HAP-1 (cell line): ENCODE measurements around the gene DDR1.

Source experiments
- DNase-seq, 2 experiments: peaks; one replicate each; pipeline ENCODE4 v3.0.0-alpha.2; 2016 to 2020; ENCODE audit warnings: low spot score in 2 of 2
- H3K27me3 ChIP-seq: fragments of 250-450 bp; sonication (Bioruptor Pico); 2 replicates; pipeline ENCODE4 v1.5.1; 2020; ENCODE audit warnings: low read depth, mild to moderate bottlenecking, moderate library complexity
- H3K36me3 ChIP-seq: fragments of 250-450 bp; sonication (Bioruptor Pico); replicated peaks from 2 replicates; pipeline ENCODE4 v1.5.1; 2020; ENCODE audit warnings: mild to moderate bottlenecking
- H3K4me1 ChIP-seq: fragments of 250-450 bp; sonication (Bioruptor Pico); 2 replicates; pipeline ENCODE4 v1.5.1; 2020; ENCODE audit warnings: mild to moderate bottlenecking
- H3K4me3 ChIP-seq: fragments of 250-450 bp; sonication (Bioruptor Pico); 2 replicates; pipeline ENCODE4 v1.5.1; 2020; ENCODE audit warnings: mild to moderate bottlenecking, moderate library complexity
- H3K9me3 ChIP-seq: fragments of 250-450 bp; sonication (Bioruptor Pico); 2 replicates; pipeline ENCODE4 v1.5.1; 2020; ENCODE audit warnings: mild to moderate bottlenecking, moderate library complexity
- in situ Hi-C: fragments of 300-500 bp; cut with MboI; formaldehyde crosslinking; loops from 3 replicates; pipeline ENCODE4 v1.14.3; 2020; ENCODE audit warnings: low sequenced_read_pairs, inconsistent platforms, mixed read lengths

DDR1 gene

GRCh38 chr6:30938730-30939129, 54.4 kb downstream of the DDR1 start:
- H3K9me3 ChIP-seq, result no peaks in the 10 kb centered on the region
- DNase-seq, result no peak
- no peaks in the 10 kb centered on the region for H3K36me3 ChIP-seq
- no peaks in the 10 kb centered on the region for H3K27me3 ChIP-seq
- in situ Hi-C loops, result no loop called here
- H3K4me1 ChIP-seq, result peaks cover 7% of the 10 kb centered on the region
- H3K4me3 ChIP-seq, result no peak overlapping the region

GRCh38 chr6:30939473-30939872, 55.2 kb downstream of the DDR1 start:
- Histone ChIP-seq H3K4me3 (no peak overlapping the region), H3K4me1 (peaks cover 7% of the 10 kb centered on the region), H3K36me3 (no peaks in the 10 kb centered on the region), H3K27me3 (no peaks in the 10 kb centered on the region), H3K9me3 (no peaks in the 10 kb centered on the region)
- DNase-seq, result no peak
- in situ Hi-C loops, result no loop called here

DNA sequence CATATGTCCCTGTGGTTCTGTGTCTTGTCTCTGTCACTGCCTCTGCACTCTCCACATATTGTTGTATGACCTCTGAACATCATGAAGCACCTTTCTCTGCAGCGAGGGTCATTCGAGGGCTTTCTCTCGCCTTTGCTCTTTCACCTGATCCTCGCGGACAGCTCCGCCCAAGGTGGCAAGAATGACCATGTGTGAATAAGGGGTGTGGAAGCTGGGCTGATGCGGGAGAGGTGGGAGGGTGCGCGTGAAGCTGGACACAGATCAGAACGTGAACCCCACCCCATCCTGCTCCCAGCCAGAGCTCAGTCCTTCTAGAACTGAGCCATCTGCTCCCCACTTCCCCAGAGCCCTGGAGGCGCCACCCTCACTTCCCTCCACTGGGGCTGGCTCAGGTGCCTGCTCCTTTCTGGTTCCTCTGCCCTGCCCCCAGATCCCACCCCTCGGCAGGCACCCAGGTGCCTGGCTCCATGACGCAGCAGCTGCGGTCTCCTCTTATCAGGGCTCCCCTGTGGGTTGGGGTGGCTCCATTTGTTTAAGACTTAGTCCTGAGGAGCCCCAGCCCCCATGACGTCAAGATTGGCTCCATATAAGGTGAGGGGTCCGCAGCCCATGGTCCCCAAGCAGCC, 56.2 kb downstream of the DDR1 start, which contains the start of gene MUCL3:
Gene MUCL3 (plus strand): TSS at position 613 of the 626 bp plus-strand sequence. CDS start 27 bp downstream, outside the sequence.
- in situ Hi-C loops, result no loop called here
- H3K4me3 ChIP-seq, result no peak within 1 kb of the TSS
- no peaks in the 10 kb centered on the region for H3K36me3 ChIP-seq
- H3K4me1 ChIP-seq, result peaks cover 7% of the 10 kb centered on the region
- DNase-seq, result no peak
- H3K27me3 ChIP-seq, result no peaks in the 10 kb centered on the region
- no peaks in the 10 kb centered on the region for H3K9me3 ChIP-seq

DNA sequence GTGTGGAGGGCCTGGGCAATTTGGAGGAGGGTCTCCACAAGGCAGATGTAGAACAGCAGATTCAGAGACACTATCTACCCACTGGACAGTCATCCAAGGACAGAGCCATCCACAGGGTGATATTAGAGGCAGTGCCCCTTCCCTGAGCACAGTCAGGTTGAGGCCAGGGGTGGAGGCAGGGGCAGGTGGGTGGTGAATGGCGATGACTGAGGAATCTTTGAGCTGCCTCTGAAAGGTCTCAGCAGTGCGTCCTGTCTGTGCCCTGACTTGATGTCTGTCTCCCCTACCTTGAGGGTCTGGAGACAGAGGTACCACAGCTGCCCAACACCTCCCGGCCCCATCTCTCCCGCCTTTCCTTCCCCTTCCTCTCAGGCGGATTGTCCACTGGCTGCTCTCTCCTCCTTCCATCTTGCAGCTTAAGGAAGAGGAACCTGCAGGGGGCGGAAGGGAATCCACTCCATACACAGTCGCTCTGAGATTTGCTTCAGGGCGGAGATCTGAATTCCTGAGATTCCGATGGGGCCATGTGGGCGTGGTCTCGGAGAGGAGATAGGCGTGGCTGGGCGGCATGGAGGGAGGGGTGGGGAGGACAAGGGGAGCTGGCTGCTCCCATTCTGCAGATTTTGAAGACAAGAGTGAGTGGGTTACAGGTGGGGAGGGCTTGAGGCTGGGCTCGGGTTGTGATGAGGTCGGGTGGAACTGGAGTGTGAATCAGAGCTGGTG, 58.2 kb downstream of the DDR1 start:
- Histone ChIP-seq H3K4me1 (peaks cover 7% of the 10 kb centered on the region), H3K4me3 (no peak overlapping the region), H3K36me3 (no peaks in the 10 kb centered on the region), H3K27me3 (no peaks in the 10 kb centered on the region; the same call in 1 of the 2 replicates), H3K9me3 (no peaks in the 10 kb centered on the region)
- DNase-seq, result peak; percentile 92 to 96
- in situ Hi-C loops, result no loop called here

- no peaks in the 10 kb centered on the region; the same call in 1 of the 2 replicates for H3K27me3 ChIP-seq
- no peaks in the 10 kb centered on the region for H3K36me3 ChIP-seq
- no peak overlapping the region for H3K4me3 ChIP-seq
- in situ Hi-C loops, result no loop called here
- no peaks in the 10 kb centered on the region for H3K9me3 ChIP-seq
- H3K4me1 ChIP-seq, result peaks cover 7% of the 10 kb centered on the region
- DNase-seq, result no peak
These were observed 59.7 kb downstream of the DDR1 start for GRCh38 chr6:30944051-30944450.

GRCh38 chr6:30945281-30945680, 61.0 kb downstream of the DDR1 start:
- Histone ChIP-seq H3K9me3 (no peaks in the 10 kb centered on the region), H3K27me3 (no peaks in the 10 kb centered on the region; the same call in 1 of the 2 replicates), H3K4me3 (no peak overlapping the region), H3K4me1 (peaks cover 7% of the 10 kb centered on the region), H3K36me3 (no peaks in the 10 kb centered on the region)
- in situ Hi-C loops, result no loop called here
- DNase-seq, result no peak

DNA sequence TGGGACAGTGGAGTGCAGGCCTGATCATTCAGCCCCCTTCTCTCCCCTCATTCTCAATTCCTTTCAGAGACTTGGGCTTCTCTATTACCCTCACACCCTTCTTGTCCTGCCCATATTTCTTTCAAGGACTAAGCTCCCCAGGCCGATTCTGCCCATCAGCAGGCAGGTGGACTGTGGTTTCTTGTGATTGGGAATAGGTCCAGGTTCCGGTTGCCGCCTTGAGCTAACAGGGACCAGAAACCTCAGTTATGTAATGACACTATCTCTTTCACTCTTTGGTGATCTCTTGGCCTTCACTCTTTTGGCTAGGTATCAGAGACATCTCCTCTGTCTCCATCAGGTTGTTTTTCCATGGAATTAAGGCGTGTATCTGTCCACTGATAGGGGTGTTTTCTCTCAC, 62.9 kb downstream of the DDR1 start:
- DNase-seq, result no peak
- Histone ChIP-seq H3K4me3 (no peak overlapping the region), H3K27me3 (no peaks in the 10 kb centered on the region; the same call in 1 of the 2 replicates), H3K36me3 (no peaks in the 10 kb centered on the region), H3K9me3 (no peaks in the 10 kb centered on the region), H3K4me1 (peaks cover 6% of the 10 kb centered on the region)
- in situ Hi-C loops, result no loop called here

GRCh38 chr6:30948811-30949210, 64.5 kb downstream of the DDR1 start:
- no peak for DNase-seq
- Histone ChIP-seq H3K27me3 (no peaks in the 10 kb centered on the region; the same call in 1 of the 2 replicates), H3K36me3 (no peaks in the 10 kb centered on the region), H3K9me3 (no peaks in the 10 kb centered on the region), H3K4me3 (no peak overlapping the region), H3K4me1 (no peaks in the 10 kb centered on the region)
- in situ Hi-C loops, result no loop called here
